Neural cell (in vitro differentiated cells): ENCODE results near the gene IPO11. TPM values are rescaled to one million over a fixed set of nuclear protein-coding genes. Genes with fewer than 3 reads are reported as not detected.

Experiments used
- H2AFZ ChIP-seq: fragments of 200-600, 300-800 bp; sonication (generic), shearing (Covaris generic); 2 replicates; pipeline ENCODE4 v1.6.0; 2014; ENCODE audit warnings: low read depth, mild to moderate bottlenecking, antibody characterized with exemption, low read length, moderate library complexity
- H3F3A ChIP-seq: fragments of 200-600 bp; shearing (Covaris generic); 2 replicates; pipeline ENCODE4 v1.6.1; 2016; ENCODE audit warnings: mild to moderate bottlenecking, moderate library complexity, mixed read lengths, antibody characterized with exemption, low read length; ENCODE audit not compliant: insufficient read depth, poor library complexity, severe bottlenecking
- H3K27ac ChIP-seq: fragments of 200-600, 300-800 bp; sonication (generic), shearing (Covaris generic); 2 replicates; pipeline ENCODE4 v1.5.1; 2014; ENCODE audit warnings: mild to moderate bottlenecking, low read length, moderate library complexity
- H3K27me3 ChIP-seq: fragments of 300-800, 200-600 bp; sonication (generic), shearing (Covaris generic); 2 replicates; pipeline ENCODE4 v1.6.0; 2014; ENCODE audit warnings: mild to moderate bottlenecking, low read depth, low read length, moderate library complexity; ENCODE audit not compliant: insufficient read depth
- H3K36me3 ChIP-seq: fragments of 300-800, 200-600 bp; sonication (generic), shearing (Covaris generic); 2 replicates; pipeline ENCODE4 v1.5.1; 2014; ENCODE audit warnings: mild to moderate bottlenecking, antibody characterized with exemption, low read length, moderate library complexity; ENCODE audit not compliant: insufficient read depth
- H3K4me2 ChIP-seq: fragments of 300-800, 200-600 bp; sonication (generic), shearing (Covaris generic); 2 replicates; pipeline ENCODE4 v1.6.0; 2014; ENCODE audit warnings: mild to moderate bottlenecking, low read length
- H3K4me3 ChIP-seq: fragments of 300-800, 200-600 bp; sonication (generic), shearing (Covaris generic); 2 replicates; pipeline ENCODE4 v1.5.1; 2014; ENCODE audit warnings: mild to moderate bottlenecking, low read length, moderate library complexity
- H3K79me2 ChIP-seq: fragments of 200-600 bp; shearing (Covaris generic); replicated peaks from 2 replicates; pipeline ENCODE4 v1.6.0; 2014; ENCODE audit warnings: mild to moderate bottlenecking, low read length, moderate library complexity; ENCODE audit not compliant: insufficient read depth
- H3K9ac ChIP-seq: fragments of 300-800, 200-600 bp; sonication (generic), shearing (Covaris generic); 2 replicates; pipeline ENCODE4 v1.6.1; 2016; ENCODE audit warnings: mild to moderate bottlenecking, low read length, mixed read lengths
- H3K9me2 ChIP-seq: fragments of 200-600 bp; shearing (Covaris generic); 2 replicates; pipeline ENCODE4 v1.6.1; 2016; ENCODE audit warnings: mild to moderate bottlenecking, low read length, mixed read lengths; ENCODE audit not compliant: insufficient read depth
- H3K9me3 ChIP-seq: fragments of 200-600, 300-800 bp; sonication (generic), shearing (Covaris generic); 2 replicates; pipeline ENCODE4 v1.6.1; 2016; ENCODE audit warnings: mild to moderate bottlenecking, mixed run types, low read length, moderate library complexity, mixed read lengths
- H4K20me1 ChIP-seq: fragments of 200-600 bp; shearing (Covaris generic); 2 replicates; pipeline ENCODE4 v1.6.1; 2016; ENCODE audit warnings: mild to moderate bottlenecking, mixed run types; ENCODE audit not compliant: insufficient read depth
- EP300 ChIP-seq: fragments of 450-650 bp; conservative IDR thresholded peaks from 2 replicates; pipeline ENCODE4 v1.6.1; 2014; ENCODE audit warnings: antibody characterized with exemption, mild to moderate bottlenecking, moderate library complexity; ENCODE audit not compliant: poor library complexity, severe bottlenecking
- EZH2 ChIP-seq: fragments of 200-600, 300-800 bp; shearing (Covaris generic), sonication (generic); IDR thresholded peaks from 2 replicates; pipeline ENCODE4 v1.6.1; 2014; ENCODE audit warnings: antibody characterized with exemption, low read length, borderline replicate concordance, mild to moderate bottlenecking; ENCODE audit not compliant: insufficient read depth, poor library complexity, severe bottlenecking
- MXI1 ChIP-seq: fragments of 450-650 bp; conservative IDR thresholded peaks from 2 replicates; pipeline ENCODE4 v1.6.1; 2014; ENCODE audit warnings: antibody characterized with exemption, mild to moderate bottlenecking; ENCODE audit not compliant: poor library complexity, severe bottlenecking
- POLR2AphosphoS5 ChIP-seq: IDR thresholded peaks from 2 replicates; pipeline ENCODE4 v1.6.1; 2012
- RAD21 ChIP-seq: fragments of 450-650 bp; conservative IDR thresholded peaks from 2 replicates; pipeline ENCODE4 v1.6.1; 2014; ENCODE audit warnings: antibody characterized with exemption, mild to moderate bottlenecking, moderate library complexity
- REST ChIP-seq: IDR thresholded peaks from 2 replicates; pipeline ENCODE4 v1.6.1; 2012; ENCODE audit warnings: borderline replicate concordance
- SMC3 ChIP-seq: fragments of 450-650 bp; conservative IDR thresholded peaks from 2 replicates; pipeline ENCODE4 v1.6.1; 2014; ENCODE audit warnings: antibody characterized with exemption, mild to moderate bottlenecking, moderate library complexity; ENCODE audit not compliant: poor library complexity
- TAF1 ChIP-seq: IDR thresholded peaks from 2 replicates; pipeline ENCODE4 v1.6.1; 2012; ENCODE audit warnings: low read depth
- polyA plus RNA-seq: library from polyadenylated mRNA; depleted of rRNA; stranded (reverse); fragments of >200 nt; gene quantifications from 2 replicates; pipeline ENCODE4 v1.2.3, GENCODE V29; 2014
- TF ChIP-seq, protein P1 (sequence below): fragments of 450-650 bp; IDR thresholded peaks from 2 replicates; pipeline ENCODE4 v1.5.1; 2014; ENCODE audit warnings: antibody characterized with exemption, mild to moderate bottlenecking, moderate library complexity; ENCODE audit not compliant: poor library complexity, severe bottlenecking

The IPO11 gene
- polyA plus RNA-seq, 1 donor from 2014 or later, result 12.5 TPM

- Histone ChIP-seq H3K4me3 (no peak overlapping the region), H3K9ac (no peak overlapping the region), H3K36me3 (no peaks in the 10 kb centered on the region), H3K9me2 (no peaks in the 10 kb centered on the region), H3K27ac (no peak overlapping the region), H3K4me2 (no peak overlapping the region), H2AFZ (no peak overlapping the region), H3F3A (no peaks in the 10 kb centered on the region), H3K9me3 (no peaks in the 10 kb centered on the region), H3K27me3 (no peaks in the 10 kb centered on the region), H4K20me1 (no peaks in the 10 kb centered on the region), H3K79me2 (no peaks in the 10 kb centered on the region)
- no peak for TF ChIP-seq EP300
Observed at GRCh38 chr5:62450259-62450658, 37.7 kb downstream of the IPO11 start.

DNA sequence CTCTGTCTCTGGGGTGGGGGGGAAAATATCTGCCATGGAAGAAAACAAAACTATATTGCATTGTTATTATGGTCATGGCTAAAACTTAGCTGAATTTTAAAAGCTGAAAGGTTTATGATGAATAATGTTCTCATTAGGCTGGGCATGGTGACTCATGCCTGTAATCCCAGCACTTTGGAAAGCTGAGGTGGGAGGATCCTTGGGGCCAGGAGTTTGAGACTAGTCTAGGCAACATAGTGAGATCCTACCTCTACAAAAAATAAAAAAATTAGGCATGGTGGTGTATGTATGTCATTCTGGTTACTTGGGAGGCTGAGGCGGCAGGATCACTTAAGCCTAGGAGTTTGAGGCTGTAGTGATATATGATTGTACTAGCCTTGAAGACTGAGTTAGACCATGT lies 44.5 kb downstream of the IPO11 start:
- Histone ChIP-seq H3K9me3 (no peaks in the 10 kb centered on the region), H3K9ac (no peak overlapping the region), H3K4me3 (no peak overlapping the region), H2AFZ (no peak overlapping the region), H4K20me1 (no peaks in the 10 kb centered on the region), H3K36me3 (no peaks in the 10 kb centered on the region), H3K4me2 (no peak overlapping the region), H3K79me2 (no peaks in the 10 kb centered on the region), H3F3A (no peaks in the 10 kb centered on the region), H3K9me2 (no peaks in the 10 kb centered on the region), H3K27me3 (no peaks in the 10 kb centered on the region), H3K27ac (no peak overlapping the region)
- no peak for TF ChIP-seq SMC3
- TF ChIP-seq EZH2, result no peak
- no peak for TF ChIP-seq MXI1
- no peak for TF ChIP-seq RAD21
- no peak for TF ChIP-seq EP300
- no peak for TF ChIP-seq REST
- TF ChIP-seq, protein P1, sequence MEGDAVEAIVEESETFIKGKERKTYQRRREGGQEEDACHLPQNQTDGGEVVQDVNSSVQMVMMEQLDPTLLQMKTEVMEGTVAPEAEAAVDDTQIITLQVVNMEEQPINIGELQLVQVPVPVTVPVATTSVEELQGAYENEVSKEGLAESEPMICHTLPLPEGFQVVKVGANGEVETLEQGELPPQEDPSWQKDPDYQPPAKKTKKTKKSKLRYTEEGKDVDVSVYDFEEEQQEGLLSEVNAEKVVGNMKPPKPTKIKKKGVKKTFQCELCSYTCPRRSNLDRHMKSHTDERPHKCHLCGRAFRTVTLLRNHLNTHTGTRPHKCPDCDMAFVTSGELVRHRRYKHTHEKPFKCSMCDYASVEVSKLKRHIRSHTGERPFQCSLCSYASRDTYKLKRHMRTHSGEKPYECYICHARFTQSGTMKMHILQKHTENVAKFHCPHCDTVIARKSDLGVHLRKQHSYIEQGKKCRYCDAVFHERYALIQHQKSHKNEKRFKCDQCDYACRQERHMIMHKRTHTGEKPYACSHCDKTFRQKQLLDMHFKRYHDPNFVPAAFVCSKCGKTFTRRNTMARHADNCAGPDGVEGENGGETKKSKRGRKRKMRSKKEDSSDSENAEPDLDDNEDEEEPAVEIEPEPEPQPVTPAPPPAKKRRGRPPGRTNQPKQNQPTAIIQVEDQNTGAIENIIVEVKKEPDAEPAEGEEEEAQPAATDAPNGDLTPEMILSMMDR, result no peak

- H4K20me1 ChIP-seq, result no peaks in the 10 kb centered on the region
- no peaks in the 10 kb centered on the region for H3K9me3 ChIP-seq
- H3K9me2 ChIP-seq, result no peaks in the 10 kb centered on the region
- no peak for TF ChIP-seq REST
- TF ChIP-seq, protein P1, result peak; percentile 84
- TF ChIP-seq MXI1, result no peak
- peak; percentile 79 for TF ChIP-seq SMC3
- no peak for TF ChIP-seq TAF1
- no peak for TF ChIP-seq EP300
- TF ChIP-seq RAD21, result peak; percentile 82
- TF ChIP-seq POLR2AphosphoS5, result no peak
- TF ChIP-seq EZH2, result no peak
- no peak overlapping the region for H3K4me3 ChIP-seq
- H3F3A ChIP-seq, result no peaks in the 10 kb centered on the region
- H3K36me3 ChIP-seq, result no peaks in the 10 kb centered on the region
- no peaks in the 10 kb centered on the region for H3K27me3 ChIP-seq
- no peak overlapping the region for H3K4me2 ChIP-seq
- H2AFZ ChIP-seq, result no peak overlapping the region
- no peaks in the 10 kb centered on the region for H3K79me2 ChIP-seq
- H3K27ac ChIP-seq, result no peak overlapping the region
- no peak overlapping the region for H3K9ac ChIP-seq
Observed at GRCh38 chr5:62460578-62460983, 48.0 kb downstream of the IPO11 start.
